ENCODE results near the gene NOS1. TPM values are rescaled to one million over a fixed set of nuclear protein-coding genes. Genes with fewer than 3 reads are reported as not detected.
"Not testable (repeated sequence)": the region's sequence is repeated elsewhere in the genome, so short reads cannot be mapped to it uniquely, and the experiment has no call there.

Gene NOS1
- 1.9 TPM for total RNA-seq (ENCODE audit: insufficient read depth, low replicate concordance)

GRCh38 chr12:117361347-117361751 lies at the start of gene NOS1:
Gene NOS1 (minus strand): TSS chr12:117361626. CDS start chr12:117331069, 30,557 bp downstream.
- DNase-seq (ENCODE audit: low spot score), result no peak

GRCh38 chr12:117409286-117409685 lies 47.9 kb upstream of the NOS1 start:
- no peak for DNase-seq (ENCODE audit: low spot score)

- peak; percentile 92 for DNase-seq (ENCODE audit: low spot score)
Measured at GRCh38 chr12:117408161-117408791, 46.9 kb upstream of the NOS1 start.

- no peak for DNase-seq (ENCODE audit: low spot score)
Measured at GRCh38 chr12:117404940-117405339, 43.5 kb upstream of the NOS1 start.

- DNase-seq (ENCODE audit: low spot score), result no peak
Measured at GRCh38 chr12:117404203-117404853, 42.9 kb upstream of the NOS1 start.

- no peak for DNase-seq (ENCODE audit: low spot score)
Measured at GRCh38 chr12:117403586-117404139, 42.2 kb upstream of the NOS1 start.

GRCh38 chr12:117402363-117402762 lies 40.9 kb upstream of the NOS1 start:
- DNase-seq (ENCODE audit: low spot score), result no peak

GRCh38 chr12:117400912-117401311 lies 39.5 kb upstream of the NOS1 start:
- DNase-seq (ENCODE audit: low spot score), result no peak

- DNase-seq (ENCODE audit: low spot score), result not testable (repeated sequence)
Measured at GRCh38 chr12:117398482-117398881, 37.1 kb upstream of the NOS1 start.

- no peak for DNase-seq (ENCODE audit: low spot score)
Measured at GRCh38 chr12:117395766-117396165, 34.3 kb upstream of the NOS1 start.

GRCh38 chr12:117394491-117394890 lies 33.1 kb upstream of the NOS1 start:
- DNase-seq (ENCODE audit: low spot score), result no peak

GRCh38 chr12:117393656-117394055 lies 32.2 kb upstream of the NOS1 start:
- DNase-seq (ENCODE audit: low spot score), result no peak

GRCh38 chr12:117390866-117391265 lies 29.4 kb upstream of the NOS1 start:
- no peak for DNase-seq (ENCODE audit: low spot score)

- no peak for DNase-seq (ENCODE audit: low spot score)
Measured at GRCh38 chr12:117388951-117389446, 27.6 kb upstream of the NOS1 start.

GRCh38 chr12:117387832-117388231 lies 26.4 kb upstream of the NOS1 start:
- no peak for DNase-seq (ENCODE audit: low spot score)

GRCh38 chr12:117384735-117385134 lies 23.3 kb upstream of the NOS1 start:
- no peak for DNase-seq (ENCODE audit: low spot score)

- DNase-seq (ENCODE audit: low spot score), result no peak
Measured at GRCh38 chr12:117380083-117380482, 18.7 kb upstream of the NOS1 start.

GRCh38 chr12:117377758-117378157 lies 16.3 kb upstream of the NOS1 start:
- DNase-seq (ENCODE audit: low spot score), result no peak

- no peak for DNase-seq (ENCODE audit: low spot score)
Measured at GRCh38 chr12:117370588-117370987, 9.2 kb upstream of the NOS1 start.

- DNase-seq (ENCODE audit: low spot score), result not testable (repeated sequence)
Measured at GRCh38 chr12:117370000-117370399, 8.6 kb upstream of the NOS1 start.

GRCh38 chr12:117367006-117367638 lies 5.7 kb upstream of the NOS1 start:
- peak; percentile 81 for DNase-seq (ENCODE audit: low spot score)

GRCh38 chr12:117365049-117365616 lies 3.7 kb upstream of the NOS1 start:
- no peak for DNase-seq (ENCODE audit: low spot score)

All from umbilical cord (tissue), 2 donors.